Rectal smooth muscle tissue (tissue), 1 donor: Measurements from ENCODE around the gene AHDC1.

Experiments used
- H3K27ac ChIP-seq: one replicate; pipeline ENCODE4 v1.7.0; 2013; ENCODE audit warnings: low read depth, low read length, inconsistent platforms
- H3K27me3 ChIP-seq: one replicate; pipeline ENCODE4 v1.7.0; 2013; ENCODE audit warnings: low read length; ENCODE audit not compliant: control insufficient read depth, insufficient read depth
- H3K36me3 ChIP-seq: one replicate; pipeline ENCODE4 v1.7.0; 2013; ENCODE audit warnings: low read length; ENCODE audit not compliant: control insufficient read depth, insufficient read depth
- H3K4me1 ChIP-seq: one replicate; pipeline ENCODE4 v1.7.0; 2013; ENCODE audit warnings: low read length; ENCODE audit not compliant: control insufficient read depth, insufficient read depth
- H3K4me3 ChIP-seq: one replicate; pipeline ENCODE4 v1.7.0; 2013; ENCODE audit warnings: low read length
- H3K9ac ChIP-seq: one replicate; pipeline ENCODE4 v1.7.0; 2013; ENCODE audit warnings: low read length

AHDC1 gene

GRCh38 chr1:27596986-27597385 is 7.0 kb downstream of the AHDC1 start:
- peaks cover 83% of the 10 kb centered on the region for H3K4me1 ChIP-seq
- H3K27me3 ChIP-seq, result no peaks in the 10 kb centered on the region
- H3K4me3 ChIP-seq, result peak overlapping the region; percentile 6
- H3K36me3 ChIP-seq, result no peaks in the 10 kb centered on the region
- no peak overlapping the region for H3K9ac ChIP-seq
- peak overlapping the region; percentile 40 for H3K27ac ChIP-seq

GRCh38 chr1:27596261-27596660 is 7.7 kb downstream of the AHDC1 start:
- H3K36me3 ChIP-seq, result no peaks in the 10 kb centered on the region
- no peak overlapping the region for H3K9ac ChIP-seq
- H3K4me3 ChIP-seq, result no peak overlapping the region
- peak overlapping the region; percentile 40 for H3K27ac ChIP-seq
- H3K27me3 ChIP-seq, result no peaks in the 10 kb centered on the region
- peaks cover 89% of the 10 kb centered on the region for H3K4me1 ChIP-seq

GRCh38 chr1:27595597-27595996 is 8.3 kb downstream of the AHDC1 start:
- no peak overlapping the region for H3K9ac ChIP-seq
- H3K4me3 ChIP-seq, result no peak overlapping the region
- peaks cover 89% of the 10 kb centered on the region for H3K4me1 ChIP-seq
- H3K27ac ChIP-seq, result peak overlapping the region; percentile 25
- no peaks in the 10 kb centered on the region for H3K27me3 ChIP-seq
- H3K36me3 ChIP-seq, result no peaks in the 10 kb centered on the region

GRCh38 chr1:27594564-27595510 is 9.1 kb downstream of the AHDC1 start:
- no peaks in the 10 kb centered on the region for H3K27me3 ChIP-seq
- no peaks in the 10 kb centered on the region for H3K36me3 ChIP-seq
- H3K9ac ChIP-seq, result no peak overlapping the region
- peaks cover 94% of the 10 kb centered on the region for H3K4me1 ChIP-seq
- peak overlapping the region; percentile 21 for H3K27ac ChIP-seq
- peak overlapping the region; percentile 20 for H3K4me3 ChIP-seq

- Histone ChIP-seq H3K9ac (no peak overlapping the region), H3K27ac (peak overlapping the region; percentile 11), H3K36me3 (no peaks in the 10 kb centered on the region), H3K27me3 (no peaks in the 10 kb centered on the region), H3K4me1 (peaks cover 94% of the 10 kb centered on the region), H3K4me3 (no peak overlapping the region)
These were observed 10.0 kb downstream of the AHDC1 start for GRCh38 chr1:27593678-27594563.

GRCh38 chr1:27592931-27593677 is 10.8 kb downstream of the AHDC1 start:
- Histone ChIP-seq H3K4me3 (no peak overlapping the region), H3K4me1 (peaks cover 93% of the 10 kb centered on the region), H3K9ac (peak overlapping the region; percentile 19), H3K27ac (peak overlapping the region; percentile 40), H3K27me3 (no peaks in the 10 kb centered on the region), H3K36me3 (no peaks in the 10 kb centered on the region)

- H3K36me3 ChIP-seq, result no peaks in the 10 kb centered on the region
- H3K4me1 ChIP-seq, result peaks cover 86% of the 10 kb centered on the region
- no peak overlapping the region for H3K27ac ChIP-seq
- H3K4me3 ChIP-seq, result no peak overlapping the region
- no peak overlapping the region for H3K9ac ChIP-seq
- H3K27me3 ChIP-seq, result no peaks in the 10 kb centered on the region
These were observed 11.6 kb downstream of the AHDC1 start for GRCh38 chr1:27592232-27592930.

GRCh38 chr1:27591622-27592021 is 12.3 kb downstream of the AHDC1 start:
- Histone ChIP-seq H3K36me3 (no peaks in the 10 kb centered on the region), H3K9ac (no peak overlapping the region), H3K4me1 (peaks cover 78% of the 10 kb centered on the region), H3K27ac (peak overlapping the region; percentile 46), H3K4me3 (no peak overlapping the region), H3K27me3 (no peaks in the 10 kb centered on the region)

GRCh38 chr1:27590917-27591508 is 12.9 kb downstream of the AHDC1 start:
- Histone ChIP-seq H3K36me3 (no peaks in the 10 kb centered on the region), H3K4me3 (no peak overlapping the region), H3K27ac (peak overlapping the region; percentile 46), H3K9ac (no peak overlapping the region), H3K4me1 (peaks cover 72% of the 10 kb centered on the region), H3K27me3 (no peaks in the 10 kb centered on the region)

- no peaks in the 10 kb centered on the region for H3K36me3 ChIP-seq
- peaks cover 62% of the 10 kb centered on the region for H3K4me1 ChIP-seq
- H3K4me3 ChIP-seq, result no peak overlapping the region
- no peaks in the 10 kb centered on the region for H3K27me3 ChIP-seq
- peak overlapping the region; percentile 66 for H3K27ac ChIP-seq
- H3K9ac ChIP-seq, result no peak overlapping the region
These were observed 14.0 kb downstream of the AHDC1 start for GRCh38 chr1:27589841-27590426.

- peaks cover 57% of the 10 kb centered on the region for H3K4me1 ChIP-seq
- no peak overlapping the region for H3K4me3 ChIP-seq
- no peak overlapping the region for H3K9ac ChIP-seq
- peak overlapping the region; percentile 66 for H3K27ac ChIP-seq
- no peaks in the 10 kb centered on the region for H3K27me3 ChIP-seq
- H3K36me3 ChIP-seq, result no peaks in the 10 kb centered on the region
These were observed 14.5 kb downstream of the AHDC1 start for GRCh38 chr1:27589441-27589840.
